ENCODE measurements around the gene LDLRAD4.

The LDLRAD4 gene

DNA sequence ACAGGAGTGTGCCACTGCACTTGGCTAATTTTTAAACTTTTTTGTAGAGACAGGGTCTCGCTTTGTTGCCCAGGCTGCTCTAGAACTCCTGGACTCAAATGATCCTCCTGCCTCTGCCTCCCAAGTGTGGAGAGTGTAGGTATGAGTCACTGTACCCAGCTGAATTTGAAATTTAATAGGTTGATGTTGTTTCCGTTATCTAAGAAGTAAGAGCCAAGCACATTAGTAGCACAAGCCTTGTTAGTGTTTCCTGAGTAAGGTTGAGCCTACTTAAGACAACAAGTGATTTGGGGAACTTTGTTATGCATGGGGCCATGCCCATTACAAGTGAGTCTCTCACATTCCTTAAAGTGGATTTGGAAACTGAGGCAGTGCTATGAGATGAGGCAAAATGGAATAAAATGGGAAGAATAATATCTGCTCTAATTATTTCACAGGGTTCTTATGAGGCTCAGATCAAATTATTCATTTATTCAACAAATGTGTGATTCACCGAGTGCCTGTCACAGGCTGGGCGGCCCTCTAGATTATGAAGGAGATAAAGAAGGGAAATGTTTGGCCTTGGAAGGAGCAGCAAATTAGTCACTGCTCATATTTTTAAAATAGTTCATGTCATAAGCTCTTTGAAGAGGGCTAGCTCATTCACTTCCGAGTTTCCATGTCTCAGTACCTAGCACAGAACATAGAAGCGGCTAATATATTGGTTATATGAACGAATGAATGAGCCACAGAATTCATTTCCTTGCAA lies 217.2 kb downstream of the LDLRAD4 start:
- H3K27ac ChIP-seq: no peak overlapping the region
- no peaks in the 10 kb centered on the region for H3K27me3 ChIP-seq (ENCODE audit: insufficient read depth, low read depth, severe bottlenecking)
- TF ChIP-seq, protein P1, sequence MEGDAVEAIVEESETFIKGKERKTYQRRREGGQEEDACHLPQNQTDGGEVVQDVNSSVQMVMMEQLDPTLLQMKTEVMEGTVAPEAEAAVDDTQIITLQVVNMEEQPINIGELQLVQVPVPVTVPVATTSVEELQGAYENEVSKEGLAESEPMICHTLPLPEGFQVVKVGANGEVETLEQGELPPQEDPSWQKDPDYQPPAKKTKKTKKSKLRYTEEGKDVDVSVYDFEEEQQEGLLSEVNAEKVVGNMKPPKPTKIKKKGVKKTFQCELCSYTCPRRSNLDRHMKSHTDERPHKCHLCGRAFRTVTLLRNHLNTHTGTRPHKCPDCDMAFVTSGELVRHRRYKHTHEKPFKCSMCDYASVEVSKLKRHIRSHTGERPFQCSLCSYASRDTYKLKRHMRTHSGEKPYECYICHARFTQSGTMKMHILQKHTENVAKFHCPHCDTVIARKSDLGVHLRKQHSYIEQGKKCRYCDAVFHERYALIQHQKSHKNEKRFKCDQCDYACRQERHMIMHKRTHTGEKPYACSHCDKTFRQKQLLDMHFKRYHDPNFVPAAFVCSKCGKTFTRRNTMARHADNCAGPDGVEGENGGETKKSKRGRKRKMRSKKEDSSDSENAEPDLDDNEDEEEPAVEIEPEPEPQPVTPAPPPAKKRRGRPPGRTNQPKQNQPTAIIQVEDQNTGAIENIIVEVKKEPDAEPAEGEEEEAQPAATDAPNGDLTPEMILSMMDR (IDR thresholded peaks at IDR 0.05; ENCODE audit: low read depth, low read length): no peak
- H3K9me3 ChIP-seq (ENCODE audit: severe bottlenecking): no peaks in the 10 kb centered on the region
- H3K4me3 ChIP-seq (ENCODE audit: low read depth, low read length): no peak overlapping the region
- no peaks in the 10 kb centered on the region for H3K36me3 ChIP-seq
- no peak for DNase-seq

DNA sequence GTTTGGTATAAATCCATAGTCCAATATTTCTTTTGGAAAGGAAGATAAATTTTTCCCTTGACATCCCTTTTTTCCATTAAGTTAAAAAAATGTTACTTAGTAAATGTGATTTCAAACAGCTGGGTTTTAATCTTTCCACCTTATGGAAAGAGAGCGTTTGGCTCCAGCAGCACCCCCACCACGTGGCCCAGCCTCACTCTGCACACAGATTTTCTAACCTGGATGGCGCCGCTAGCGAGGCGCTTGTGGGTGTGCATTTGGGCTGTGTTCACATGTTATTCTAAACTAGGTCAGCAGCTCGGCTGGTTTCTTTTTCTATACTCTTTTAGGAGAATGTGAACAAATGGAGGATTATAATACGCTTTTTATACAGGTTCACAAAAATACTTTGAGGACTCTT lies 218.0 kb downstream of the LDLRAD4 start:
- DNase-seq: no peak
- H3K27ac ChIP-seq: no peak overlapping the region
- TF ChIP-seq, protein P1 (IDR thresholded peaks at IDR 0.05; ENCODE audit: low read depth, low read length): no peak
- H3K27me3 ChIP-seq (ENCODE audit: insufficient read depth, low read depth, severe bottlenecking): no peaks in the 10 kb centered on the region
- no peaks in the 10 kb centered on the region for H3K9me3 ChIP-seq (ENCODE audit: severe bottlenecking)
- no peak overlapping the region for H3K4me3 ChIP-seq (ENCODE audit: low read depth, low read length)
- H3K36me3 ChIP-seq: no peaks in the 10 kb centered on the region

DNA sequence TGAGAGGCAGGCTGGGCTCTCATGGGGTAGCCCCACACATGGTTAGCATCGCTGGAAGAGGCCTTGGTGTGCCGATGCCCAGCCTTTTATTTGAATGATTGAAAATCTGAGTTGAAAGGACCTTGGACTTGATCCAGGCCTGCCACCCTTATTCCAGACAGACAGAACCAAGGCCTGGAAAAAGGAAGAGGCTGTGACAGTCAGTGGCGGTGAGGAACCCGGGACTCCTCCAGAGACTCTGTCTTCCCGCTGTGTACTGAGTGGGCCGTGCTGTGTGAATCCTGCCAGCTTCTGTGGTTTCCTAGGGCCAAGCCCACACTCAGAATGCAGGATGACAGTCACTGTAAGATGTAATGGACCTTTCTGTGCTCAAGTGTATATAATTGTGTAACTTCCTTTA lies 218.5 kb downstream of the LDLRAD4 start:
- Histone ChIP-seq H3K27me3 (ENCODE audit: insufficient read depth, low read depth, severe bottlenecking) (no peaks in the 10 kb centered on the region), H3K9me3 (ENCODE audit: severe bottlenecking) (no peaks in the 10 kb centered on the region), H3K27ac (no peak overlapping the region), H3K36me3 (no peaks in the 10 kb centered on the region), H3K4me3 (ENCODE audit: low read depth, low read length) (no peak overlapping the region)
- no peak for DNase-seq
- TF ChIP-seq, protein P1 (IDR thresholded peaks at IDR 0.05; ENCODE audit: low read depth, low read length): no peak

DNA sequence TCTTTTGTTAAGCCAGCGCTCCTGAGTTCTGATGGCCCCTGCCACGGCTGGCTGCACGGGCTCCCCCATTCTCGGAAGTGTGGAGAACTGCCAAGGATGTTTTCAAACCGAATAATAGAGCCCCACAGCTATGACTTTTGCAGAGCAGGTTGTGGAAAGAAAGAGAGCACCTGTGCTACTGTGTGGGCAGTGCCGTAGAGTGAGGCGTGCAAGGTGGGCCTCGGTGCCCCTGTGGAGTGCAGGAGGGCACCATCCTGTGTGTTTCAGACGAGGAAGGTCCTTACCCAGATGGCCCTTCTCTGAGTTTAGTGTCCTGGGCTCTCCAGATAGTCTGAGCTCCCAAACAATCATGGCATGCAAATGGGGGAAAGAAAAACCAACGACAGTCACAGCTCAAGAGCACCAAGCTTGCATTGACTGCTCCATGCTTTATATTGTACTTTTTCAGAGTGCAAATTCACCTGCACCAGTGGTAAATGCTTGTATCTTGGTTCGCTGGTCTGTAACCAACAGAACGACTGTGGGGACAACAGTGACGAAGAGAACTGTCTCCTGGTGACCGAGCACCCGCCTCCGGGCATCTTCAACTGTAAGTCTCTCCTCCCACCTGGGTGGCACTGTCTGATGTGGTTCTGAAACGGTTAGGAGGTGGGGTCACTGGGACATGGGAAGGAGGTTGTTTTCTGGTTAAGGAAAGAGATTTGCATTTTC lies 219.4 kb downstream of the LDLRAD4 start:
- TF ChIP-seq, protein P1 (IDR thresholded peaks at IDR 0.05; ENCODE audit: low read depth, low read length): no peak
- Histone ChIP-seq H3K9me3 (ENCODE audit: severe bottlenecking) (no peaks in the 10 kb centered on the region), H3K4me3 (ENCODE audit: low read depth, low read length) (no peak overlapping the region), H3K27me3 (ENCODE audit: insufficient read depth, low read depth, severe bottlenecking) (no peaks in the 10 kb centered on the region), H3K27ac (no peak overlapping the region), H3K36me3 (no peaks in the 10 kb centered on the region)
- DNase-seq: no peak

DNA sequence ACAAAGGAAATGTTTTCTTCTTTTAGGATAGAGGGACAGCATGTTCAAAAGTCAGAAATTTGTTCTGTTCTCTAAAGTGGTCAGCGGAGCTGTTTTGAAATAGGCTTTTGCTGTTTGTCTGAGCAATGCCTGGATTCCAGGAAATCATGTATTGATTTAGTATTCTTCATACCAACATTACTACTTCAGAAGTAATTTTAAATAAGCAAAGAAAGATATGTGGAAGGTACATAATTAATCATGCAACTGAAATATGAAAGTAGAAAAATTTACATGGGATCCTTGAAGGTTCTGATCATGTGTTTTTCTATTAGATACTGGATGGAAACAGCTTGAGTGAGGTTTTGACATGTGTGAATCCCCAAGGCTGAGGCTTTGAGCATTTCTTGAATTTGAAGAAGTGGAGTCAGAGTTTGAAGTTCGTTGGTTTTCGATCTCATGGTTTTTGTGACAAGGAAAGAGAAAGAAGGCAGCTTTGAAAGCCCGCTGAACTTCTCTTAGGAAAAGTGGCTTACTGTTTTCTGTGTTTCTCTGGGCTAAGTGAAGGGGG lies 220.0 kb downstream of the LDLRAD4 start:
- H3K27me3 ChIP-seq (ENCODE audit: insufficient read depth, low read depth, severe bottlenecking): no peaks in the 10 kb centered on the region
- no peaks in the 10 kb centered on the region for H3K9me3 ChIP-seq (ENCODE audit: severe bottlenecking)
- no peaks in the 10 kb centered on the region for H3K36me3 ChIP-seq
- no peak for DNase-seq
- H3K27ac ChIP-seq: no peak overlapping the region
- TF ChIP-seq, protein P1 (IDR thresholded peaks at IDR 0.05; ENCODE audit: low read depth, low read length): no peak
- no peak overlapping the region for H3K4me3 ChIP-seq (ENCODE audit: low read depth, low read length)

All from WERI-Rb-1 (cell line).